ENCODE results near the gene ZNF83. TPM values are rescaled to one million over a fixed set of nuclear protein-coding genes. Genes with fewer than 3 reads are reported as not detected.
"Not testable (repeated sequence)": the region's sequence is repeated elsewhere in the genome, so short reads cannot be mapped to it uniquely, and the experiment has no call there.

Gene ZNF83
- total RNA-seq, 2 donors from 2014 or later, result 56.1 to 61.1 TPM

DNA sequence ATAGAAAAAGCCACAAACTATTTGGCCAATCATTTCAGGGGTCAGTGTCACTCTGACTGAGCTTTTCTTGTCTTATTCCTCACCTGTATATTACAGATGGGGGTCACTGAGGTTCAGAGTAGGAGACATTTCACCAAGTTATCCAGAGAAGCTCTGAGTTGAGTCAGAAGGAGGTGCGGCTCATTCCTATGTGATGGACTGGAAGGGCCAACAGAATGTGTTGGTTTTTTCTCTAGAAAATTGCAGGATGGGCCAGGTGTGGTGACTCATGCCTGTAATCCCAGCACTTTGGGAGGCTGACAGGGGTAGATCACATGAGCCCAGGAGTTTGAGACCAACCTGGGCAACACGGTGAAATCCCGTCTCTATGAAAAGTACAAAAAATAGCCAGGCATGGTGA is 24.5 kb upstream of the ZNF83 start:
- Mint-ChIP-seq H3K27ac (no peak overlapping the region), H3K27me3 (no peaks in the 10 kb centered on the region), H3K4me1 (peaks cover 7% of the 10 kb centered on the region), H3K36me3 (ENCODE audit: low read depth) (peaks cover 13% of the 10 kb centered on the region), H3K4me3 (no peak overlapping the region)
- no peak for DNase-seq
- no peak for ATAC-seq
- no peaks in the 10 kb centered on the region for H3K9me3 ChIP-seq (ENCODE audit: control insufficient read depth, low read length, poor library complexity, severe bottlenecking)

DNA sequence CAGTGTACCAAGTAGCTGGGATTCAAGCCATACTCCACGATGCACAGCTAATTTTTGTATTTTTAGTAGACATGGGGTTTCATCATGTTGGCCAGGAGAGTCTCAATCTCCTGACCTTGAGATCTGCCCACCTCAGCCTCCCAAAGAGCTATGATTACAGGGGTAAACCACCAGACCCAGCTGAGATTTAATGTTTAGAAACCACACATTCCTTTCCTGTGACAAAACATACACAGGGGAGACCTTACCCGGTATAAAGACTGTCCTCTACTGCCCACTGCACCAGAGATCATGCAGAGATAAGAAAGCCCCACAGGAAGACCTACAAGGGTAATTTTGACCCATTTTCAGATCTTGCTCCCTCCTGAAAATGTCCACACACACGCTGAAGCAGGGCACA is 22.8 kb upstream of the ZNF83 start:
- Mint-ChIP-seq H3K27me3 (no peaks in the 10 kb centered on the region), H3K4me1 (peaks cover 4% of the 10 kb centered on the region), H3K36me3 (ENCODE audit: low read depth) (peaks cover 11% of the 10 kb centered on the region), H3K4me3 (no peak overlapping the region), H3K27ac (no peak overlapping the region)
- H3K9me3 ChIP-seq (ENCODE audit: control insufficient read depth, low read length, poor library complexity, severe bottlenecking), result no peaks in the 10 kb centered on the region
- ATAC-seq, result no peak
- DNase-seq, result no peak

DNA sequence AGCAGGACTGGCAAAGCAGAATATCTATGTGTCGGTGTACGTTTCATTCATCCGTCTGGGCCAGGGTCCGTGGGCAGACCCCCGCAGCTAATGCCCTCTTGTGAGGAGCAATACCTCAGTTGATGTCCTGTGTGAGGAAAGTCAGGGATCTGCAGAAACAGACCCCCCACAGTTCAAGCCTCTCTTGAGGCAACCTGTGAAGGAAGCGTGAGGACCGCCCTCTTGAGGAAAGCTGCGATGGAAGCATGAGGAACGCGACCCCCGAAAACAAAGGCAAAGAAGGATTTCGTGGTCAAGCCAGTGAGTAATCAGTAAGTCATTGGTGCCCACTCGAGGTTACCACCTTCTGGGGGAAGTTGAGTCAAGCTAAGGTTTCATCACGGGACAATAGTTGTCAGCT is 20.9 kb upstream of the ZNF83 start:
- no peak overlapping the region for H3K27ac Mint-ChIP-seq

DNA sequence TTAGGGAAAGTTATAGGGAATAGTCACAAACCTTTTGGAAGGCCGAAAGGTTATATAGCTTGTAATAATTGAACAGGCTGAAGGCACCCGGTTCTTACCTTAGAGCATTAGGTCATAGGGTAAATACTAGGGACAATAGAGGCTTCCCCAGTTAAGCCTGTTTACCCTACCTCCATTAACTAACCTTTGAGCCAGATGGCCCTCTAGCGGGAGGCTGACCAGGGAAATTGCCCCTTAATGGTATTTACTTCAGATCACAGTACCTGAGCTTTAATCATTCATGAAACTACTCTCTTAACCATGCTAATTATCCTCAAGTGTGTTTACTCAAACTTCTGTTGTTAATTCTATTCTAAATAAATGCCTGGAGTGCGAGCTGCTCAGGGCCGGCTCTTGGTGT is 20.4 kb upstream of the ZNF83 start:
- Mint-ChIP-seq H3K27ac (no peak overlapping the region), H3K4me3 (no peak overlapping the region), H3K4me1 (peaks cover 2% of the 10 kb centered on the region)

More for the DNA sequence above, 20.9 kb upstream of the ZNF83 start:
- Mint-ChIP-seq H3K4me1 (peaks cover 2% of the 10 kb centered on the region), H3K36me3 (ENCODE audit: low read depth) (peaks cover 9% of the 10 kb centered on the region), H3K4me3 (no peak overlapping the region), H3K27me3 (no peaks in the 10 kb centered on the region)
- ATAC-seq (no peak), DNase-seq (no peak)
- H3K9me3 ChIP-seq (ENCODE audit: control insufficient read depth, low read length, poor library complexity, severe bottlenecking), result no peaks in the 10 kb centered on the region

DNA sequence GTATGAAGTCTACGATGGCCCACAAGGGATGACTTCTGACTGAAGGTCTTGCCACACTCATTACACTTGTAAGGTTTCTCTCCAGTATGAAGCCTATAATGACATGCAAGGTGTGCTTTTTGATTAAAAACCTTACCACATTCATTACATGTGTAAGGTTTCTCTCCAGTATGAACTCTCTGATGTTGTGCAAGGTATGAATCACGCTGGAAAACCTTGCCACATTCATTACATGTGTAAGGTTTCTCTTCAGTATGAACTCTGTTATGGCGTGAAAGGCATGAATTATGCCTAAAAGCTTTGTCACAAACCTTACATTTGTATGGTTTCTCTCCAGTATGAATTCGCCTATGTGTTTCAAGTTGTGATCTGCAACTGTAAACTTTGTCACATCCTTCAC is 15.0 kb upstream of the ZNF83 start:
- H3K4me3 Mint-ChIP-seq, result no peak overlapping the region
- ATAC-seq (no peak), DNase-seq (no peak)
- no peaks in the 10 kb centered on the region for H3K4me1 Mint-ChIP-seq
- no peaks in the 10 kb centered on the region for H3K27me3 Mint-ChIP-seq
- peaks cover 5% of the 10 kb centered on the region for H3K36me3 Mint-ChIP-seq (ENCODE audit: low read depth)
- H3K27ac Mint-ChIP-seq, result no peak overlapping the region
- H3K9me3 ChIP-seq (ENCODE audit: control insufficient read depth, low read length, poor library complexity, severe bottlenecking), result peaks cover 8% of the 10 kb centered on the region

More for the DNA sequence above, 20.4 kb upstream of the ZNF83 start:
- Mint-ChIP-seq H3K27me3 (no peaks in the 10 kb centered on the region), H3K36me3 (ENCODE audit: low read depth) (peaks cover 9% of the 10 kb centered on the region)
- H3K9me3 ChIP-seq (ENCODE audit: control insufficient read depth, low read length, poor library complexity, severe bottlenecking), result no peaks in the 10 kb centered on the region
- ATAC-seq (no peak), DNase-seq (no peak)

DNA sequence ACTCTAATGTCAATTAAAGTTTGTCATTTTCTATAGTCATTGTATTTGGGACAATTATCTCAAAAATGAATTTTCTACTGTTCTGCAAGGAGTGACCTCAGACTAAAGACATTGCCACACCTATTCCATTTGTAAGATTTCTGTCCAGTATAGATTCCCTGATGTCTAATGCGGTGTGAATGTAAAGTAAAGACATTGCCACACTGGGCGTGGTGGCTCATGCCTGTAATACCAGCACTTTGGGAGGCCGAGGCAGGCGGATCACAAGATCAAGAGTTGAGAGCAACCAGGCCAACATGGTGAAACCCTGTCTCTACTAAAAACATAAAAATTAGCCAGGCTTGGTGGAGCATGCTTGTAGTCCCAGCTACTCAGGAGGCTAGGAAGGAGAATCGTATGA is 13.8 kb upstream of the ZNF83 start:
- ATAC-seq, result no peak
- no peaks in the 10 kb centered on the region for H3K27me3 Mint-ChIP-seq
- peaks cover 12% of the 10 kb centered on the region for H3K9me3 ChIP-seq (ENCODE audit: control insufficient read depth, low read length, poor library complexity, severe bottlenecking)
- no peak overlapping the region for H3K4me3 Mint-ChIP-seq
- peaks cover 9% of the 10 kb centered on the region for H3K36me3 Mint-ChIP-seq (ENCODE audit: low read depth)
- no peak overlapping the region for H3K27ac Mint-ChIP-seq
- DNase-seq, result no peak
- no peaks in the 10 kb centered on the region for H3K4me1 Mint-ChIP-seq

DNA sequence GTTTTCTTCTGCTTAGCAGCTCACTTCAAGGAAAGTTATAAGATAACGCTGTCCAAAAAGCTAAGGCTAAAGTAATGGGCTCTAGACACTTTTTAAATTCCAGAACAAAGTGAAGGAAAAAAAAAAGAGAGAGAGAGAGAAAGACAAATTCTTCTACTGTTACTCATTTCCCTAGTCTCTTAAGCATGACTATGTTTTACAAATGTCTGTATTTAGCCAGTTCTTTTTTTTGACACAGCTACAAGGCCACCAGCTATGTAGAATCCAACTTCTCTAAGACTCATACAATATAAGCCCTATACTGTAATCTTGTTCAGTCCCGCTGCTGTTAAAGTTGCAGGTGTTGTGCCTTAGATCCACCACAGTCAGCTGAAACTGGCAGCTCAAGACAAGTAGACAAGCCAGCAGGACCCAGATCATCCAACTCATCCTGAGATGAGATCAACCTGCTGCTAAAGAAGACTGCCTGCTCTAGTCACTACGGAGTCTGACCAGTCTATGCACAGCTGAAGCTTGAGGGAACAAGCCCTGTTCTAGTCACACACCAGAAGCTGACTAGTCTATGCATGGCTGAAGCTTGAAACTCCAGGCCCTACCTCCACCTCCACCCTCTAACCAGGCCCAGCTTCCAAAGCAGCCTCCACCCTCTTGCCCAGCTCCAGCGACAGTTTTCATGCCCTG is 10.3 kb upstream of the ZNF83 start:
- Mint-ChIP-seq H3K4me3 (no peak overlapping the region), H3K27ac (no peak overlapping the region), H3K36me3 (ENCODE audit: low read depth) (peaks cover 9% of the 10 kb centered on the region), H3K4me1 (no peaks in the 10 kb centered on the region), H3K27me3 (no peaks in the 10 kb centered on the region)
- no peak for DNase-seq
- no peak for ATAC-seq
- H3K9me3 ChIP-seq (ENCODE audit: control insufficient read depth, low read length, poor library complexity, severe bottlenecking), result peaks cover 15% of the 10 kb centered on the region

DNA sequence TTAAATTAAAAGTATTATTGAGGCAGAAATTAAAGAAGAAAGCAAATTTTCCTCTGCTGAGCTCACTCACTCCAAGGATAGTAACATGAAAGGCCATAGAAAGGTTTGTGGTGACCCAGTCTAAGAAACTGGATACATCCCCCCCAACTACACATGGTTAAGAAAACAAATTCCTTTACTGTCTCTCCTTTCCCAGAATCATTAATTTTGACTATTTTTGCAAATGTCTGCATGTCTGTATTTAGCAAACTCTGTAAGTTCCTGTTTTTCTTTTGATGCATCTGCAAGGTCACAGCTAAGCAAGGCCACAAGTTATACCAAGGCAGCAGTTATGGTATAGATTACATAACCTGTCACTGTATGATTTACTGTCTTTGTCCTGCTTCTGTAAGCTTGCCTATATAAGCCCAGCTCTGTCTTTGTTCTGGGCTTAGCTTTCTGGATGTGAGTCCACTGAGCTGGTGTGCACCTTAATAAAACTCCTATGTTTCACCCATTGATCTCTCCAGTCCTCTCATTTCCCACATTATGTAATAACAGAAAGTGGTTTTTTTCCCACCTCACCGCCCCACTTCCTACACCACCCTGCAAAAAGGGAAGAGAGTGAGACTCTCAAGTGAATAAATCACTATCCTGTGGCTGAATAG is 8.5 kb upstream of the ZNF83 start:
- H3K9me3 ChIP-seq (ENCODE audit: control insufficient read depth, low read length, poor library complexity, severe bottlenecking), result peaks cover 7% of the 10 kb centered on the region
- H3K36me3 Mint-ChIP-seq (ENCODE audit: low read depth), result peaks cover 4% of the 10 kb centered on the region

DNA sequence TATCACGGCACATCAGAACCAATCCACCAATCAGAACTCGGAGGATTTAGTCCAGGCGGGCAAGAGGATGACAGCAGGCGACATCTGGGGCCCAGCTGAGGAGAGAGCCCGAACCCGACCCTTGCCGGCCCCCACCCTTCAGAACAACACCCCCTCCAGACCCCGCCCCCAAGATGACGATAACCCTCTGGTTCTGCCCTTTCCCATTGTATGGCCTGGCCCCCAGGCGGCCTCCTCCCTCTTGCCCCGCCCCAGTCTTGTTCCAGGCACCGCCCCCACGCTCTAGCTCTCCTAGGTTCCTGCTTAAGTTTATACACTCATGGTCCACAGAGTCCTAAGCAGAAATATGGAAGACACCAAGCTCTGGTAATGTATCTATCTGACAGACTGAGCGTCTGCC is 2.8 kb upstream of the ZNF83 start:
- Mint-ChIP-seq H3K4me3 (no peak overlapping the region), H3K27me3 (no peaks in the 10 kb centered on the region), H3K27ac (no peak overlapping the region), H3K4me1 (peaks cover 15% of the 10 kb centered on the region), H3K36me3 (ENCODE audit: low read depth) (no peaks in the 10 kb centered on the region)
- ATAC-seq (no peak), DNase-seq (no peak)
- no peaks in the 10 kb centered on the region for H3K9me3 ChIP-seq (ENCODE audit: control insufficient read depth, low read length, poor library complexity, severe bottlenecking)

More for the DNA sequence above, 8.5 kb upstream of the ZNF83 start:
- DNase-seq, result no peak
- Mint-ChIP-seq H3K27me3 (no peaks in the 10 kb centered on the region), H3K4me1 (no peaks in the 10 kb centered on the region), H3K4me3 (no peak overlapping the region), H3K27ac (no peak overlapping the region)
- ATAC-seq, result no peak

DNA sequence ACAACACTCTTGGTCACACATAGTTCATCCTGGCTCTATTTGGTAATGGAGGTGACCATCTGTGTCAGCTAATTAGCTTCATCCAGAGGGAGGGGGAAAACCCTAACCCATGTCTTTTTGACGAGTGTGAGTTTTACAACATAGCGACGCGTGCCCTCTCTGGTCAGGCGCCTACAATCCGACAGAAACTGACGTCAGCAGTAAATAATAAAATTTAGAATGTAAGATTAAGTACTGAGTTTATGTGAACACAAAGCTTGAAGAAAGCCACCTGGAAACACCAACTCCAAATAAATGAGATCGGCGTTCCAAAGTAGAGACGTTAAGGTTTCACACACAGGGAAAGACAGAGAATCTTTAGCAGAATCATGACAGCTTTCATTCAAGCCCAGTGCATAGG is 1.8 kb upstream of the ZNF83 start:
- ATAC-seq, result no peak
- Mint-ChIP-seq H3K27ac (no peak overlapping the region), H3K36me3 (ENCODE audit: low read depth) (no peaks in the 10 kb centered on the region)

DNA sequence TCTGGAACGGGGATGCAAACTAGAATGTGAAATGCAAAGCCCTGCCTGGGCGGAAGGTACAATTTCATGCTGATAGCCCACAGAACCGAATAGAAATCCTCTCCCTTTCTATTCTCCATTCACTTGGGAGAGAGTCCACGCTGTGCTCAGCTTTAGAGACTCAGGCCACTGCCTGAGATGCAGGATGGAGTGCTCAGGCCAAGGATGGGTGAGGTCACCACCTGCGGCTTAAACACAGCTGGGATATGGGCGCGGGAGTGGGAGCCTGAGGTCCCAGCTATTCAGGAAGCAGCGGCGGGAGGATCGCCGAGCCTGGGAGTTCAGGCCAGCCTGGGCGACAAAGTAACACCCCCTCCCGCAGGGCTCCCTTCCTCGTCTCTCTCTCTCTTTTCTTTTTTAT is 446 bp upstream of the ZNF83 start:
- peaks cover 15% of the 10 kb centered on the region for H3K4me1 Mint-ChIP-seq
- peak overlapping the region; percentile 99 for H3K4me3 Mint-ChIP-seq
- no peak for DNase-seq

More for the DNA sequence above, 1.8 kb upstream of the ZNF83 start:
- Mint-ChIP-seq H3K27me3 (no peaks in the 10 kb centered on the region), H3K4me1 (peaks cover 15% of the 10 kb centered on the region), H3K4me3 (no peak overlapping the region)
- no peaks in the 10 kb centered on the region for H3K9me3 ChIP-seq (ENCODE audit: control insufficient read depth, low read length, poor library complexity, severe bottlenecking)
- no peak for DNase-seq

DNA sequence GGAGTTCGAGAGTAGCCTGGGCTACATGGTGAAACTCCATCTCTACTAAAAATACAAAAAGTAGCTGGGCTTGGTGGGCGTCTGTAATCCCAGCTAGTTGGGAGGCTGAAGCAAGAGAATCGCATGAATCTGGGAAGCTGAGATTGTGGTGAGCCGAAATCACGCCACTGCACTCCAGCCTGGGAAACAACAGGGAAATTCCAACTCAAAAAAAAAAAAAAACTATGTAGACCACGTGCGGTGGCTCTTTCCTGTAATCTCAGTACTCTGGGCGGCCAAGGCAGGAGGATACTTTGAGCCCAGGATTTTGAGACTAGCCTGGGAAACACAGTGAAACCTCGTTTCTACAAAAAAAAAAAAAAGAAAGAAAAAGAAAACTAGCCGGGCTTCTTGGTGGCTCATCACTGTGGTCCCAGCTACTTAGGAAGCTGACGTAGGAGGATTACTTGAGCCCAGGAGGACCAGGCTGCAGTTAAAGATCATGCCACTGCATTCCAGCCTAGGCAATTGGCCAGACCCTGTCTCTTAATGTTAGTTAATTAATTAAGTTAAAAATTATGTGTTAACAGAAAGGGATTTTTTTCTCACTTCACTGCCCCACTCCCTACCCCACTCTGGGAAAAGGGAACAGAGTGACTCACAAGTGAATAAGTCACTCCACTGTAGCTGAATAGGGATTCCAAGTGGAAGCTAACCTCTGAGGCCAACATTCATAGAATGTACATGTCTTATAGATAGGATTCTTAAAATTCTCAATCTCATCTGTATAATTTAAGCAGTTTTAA is 2.2 kb downstream of the ZNF83 start:
- Mint-ChIP-seq H3K27ac (no peak overlapping the region), H3K4me3 (no peak overlapping the region), H3K27me3 (no peaks in the 10 kb centered on the region), H3K4me1 (peaks cover 20% of the 10 kb centered on the region), H3K36me3 (ENCODE audit: low read depth) (no peaks in the 10 kb centered on the region)
- no peak for DNase-seq
- H3K9me3 ChIP-seq (ENCODE audit: control insufficient read depth, low read length, poor library complexity, severe bottlenecking), result no peaks in the 10 kb centered on the region
- no peak for ATAC-seq

More for the DNA sequence above, 446 bp upstream of the ZNF83 start:
- Mint-ChIP-seq H3K36me3 (ENCODE audit: low read depth) (no peaks in the 10 kb centered on the region), H3K27me3 (no peaks in the 10 kb centered on the region), H3K27ac (peak overlapping the region; percentile 98)
- H3K9me3 ChIP-seq (ENCODE audit: control insufficient read depth, low read length, poor library complexity, severe bottlenecking), result no peaks in the 10 kb centered on the region
- peak; percentile 13 for ATAC-seq

DNA sequence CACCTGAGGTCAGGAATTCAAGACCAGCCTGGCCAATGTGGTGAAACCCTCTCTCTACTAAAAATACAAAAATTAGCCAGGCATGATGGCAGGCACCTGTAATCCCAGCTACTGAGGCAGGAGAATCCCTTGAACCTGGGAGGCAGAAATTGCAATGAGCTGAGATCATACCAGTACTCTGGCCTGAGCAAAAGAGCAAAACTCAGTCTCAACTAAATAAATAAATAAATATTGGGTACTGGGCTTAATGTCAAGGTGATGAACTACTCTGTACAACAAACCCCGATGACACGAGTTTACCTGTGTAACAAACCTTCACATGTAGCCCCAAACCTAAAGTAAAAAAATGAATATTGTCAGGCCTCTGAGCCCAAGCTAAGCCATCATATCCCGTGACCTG is 10.7 kb downstream of the ZNF83 start:
- not testable (repeated sequence) for DNase-seq; H3K36me3 Mint-ChIP-seq (ENCODE audit: low read depth); H3K9me3 ChIP-seq (ENCODE audit: control insufficient read depth, low read length, poor library complexity, severe bottlenecking); ATAC-seq; H3K4me3 Mint-ChIP-seq; H3K27ac Mint-ChIP-seq; H3K4me1 Mint-ChIP-seq; H3K27me3 Mint-ChIP-seq

All from T-helper 17 cell (primary cell).